Colonic mucosa (tissue), 4 donors: ENCODE data around the gene CDR2. TPM values are rescaled to one million over a fixed set of nuclear protein-coding genes. Genes with fewer than 3 reads are reported as not detected.
A peak's percentile ranks its signal among the peaks of the same experiment; 100 is the strongest.

ENCODE experiments used
- DNase-seq: peaks from one replicate; pipeline ENCODE4 v3.0.0-alpha.2; 2020
- H3K27ac ChIP-seq: fragments of 200-600 bp; one replicate; pipeline ENCODE4 v1.8.0; 2021
- H3K27me3 ChIP-seq: fragments of 200-600 bp; one replicate; pipeline ENCODE4 v1.8.0; 2021
- H3K36me3 ChIP-seq: fragments of 200-600 bp; one replicate; pipeline ENCODE4 v1.8.0; 2021
- H3K4me1 ChIP-seq: fragments of 200-600 bp; one replicate; pipeline ENCODE4 v1.8.0; 2021; ENCODE audit warnings: mild to moderate bottlenecking
- H3K4me3 ChIP-seq: fragments of 200-600 bp; one replicate; pipeline ENCODE4 v1.8.0; 2021
- H3K9ac ChIP-seq, 2 donors: one replicate each; pipeline ENCODE4 v1.7.0; 2013; ENCODE audit warnings: control low read depth in 2 of 2, low read depth in 2 of 2, low read length in 2 of 2
- H3K9me3 ChIP-seq: fragments of 200-600 bp; one replicate; pipeline ENCODE4 v1.8.0; 2021
- intact Hi-C: fragments of 100-400 bp; cut with DNase I; formaldehyde crosslinking; loops from one replicate; pipeline ENCODE4 v1.14.1; 2022
- total RNA-seq, 2 donors: library from RNA; stranded (reverse); fragmentation: NEBNext Ultra II Directional in 1 of 2; extraction: Animal tissue kit (Norgen Biotek cat#: 25700) in 1 of 2; gene quantifications; one replicate each; pipeline ENCODE4 v1.2.1, GENCODE V29; 2021
- TF ChIP-seq, protein P1 (sequence below): fragments of 200-600 bp; IDR thresholded peaks from one replicate; pipeline ENCODE4 v1.8.0; 2022; ENCODE audit warnings: antibody characterized with exemption, mild to moderate bottlenecking
- donor health status: healthy.
- donor health status: DM: no; HTN: no; CAD: no.
- donor health status: DM: no; HTN: no; CAD: no.

CDR2 gene
- total RNA-seq, 2 donors from 2014 or later = 24.0 to 31.5 TPM

DNA sequence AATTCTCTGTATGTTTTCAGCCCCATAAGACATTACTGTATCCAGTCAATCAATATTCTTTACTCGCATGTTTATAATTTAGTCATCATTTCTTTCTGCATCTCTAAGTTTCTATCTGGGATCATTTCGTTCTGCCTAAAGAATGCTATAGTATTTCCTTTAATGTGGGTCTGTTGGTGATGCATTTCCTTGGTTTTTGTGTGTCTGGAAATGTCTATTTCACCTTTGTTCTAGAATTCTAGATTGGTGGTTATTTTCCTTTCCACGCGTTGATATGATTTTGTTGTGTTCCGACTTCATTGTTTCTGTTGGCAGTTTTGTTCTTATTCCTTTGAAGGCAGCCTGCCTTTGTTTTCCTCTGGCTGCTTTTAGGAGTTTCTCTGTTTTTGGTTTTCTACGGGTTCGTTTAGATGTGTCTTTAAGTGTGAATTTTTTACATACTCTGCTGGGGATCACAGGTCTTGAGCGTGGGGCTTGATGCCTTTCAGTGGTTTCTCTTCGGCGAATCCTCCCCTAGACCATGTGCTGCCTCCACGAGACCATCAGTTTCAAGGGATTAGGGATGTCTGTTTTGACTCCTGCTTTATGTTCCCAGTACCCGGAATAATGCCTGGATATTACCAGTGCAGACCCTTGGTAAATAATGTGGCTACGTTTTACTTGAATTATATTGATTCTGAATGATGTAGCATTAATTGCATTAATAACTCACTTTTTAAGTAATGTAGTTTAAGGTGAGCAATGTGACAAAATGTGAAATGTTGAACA lies 53.7 kb downstream of the CDR2 start:
- Histone ChIP-seq H3K36me3 (peaks cover 4% of the 10 kb centered on the region), H3K4me1 (no peaks in the 10 kb centered on the region), H3K4me3 (no peak overlapping the region), H3K9me3 (no peaks in the 10 kb centered on the region), H3K27ac (no peak overlapping the region), H3K9ac (no peak overlapping the region), H3K27me3 (no peaks in the 10 kb centered on the region)
- TF ChIP-seq, protein P1, sequence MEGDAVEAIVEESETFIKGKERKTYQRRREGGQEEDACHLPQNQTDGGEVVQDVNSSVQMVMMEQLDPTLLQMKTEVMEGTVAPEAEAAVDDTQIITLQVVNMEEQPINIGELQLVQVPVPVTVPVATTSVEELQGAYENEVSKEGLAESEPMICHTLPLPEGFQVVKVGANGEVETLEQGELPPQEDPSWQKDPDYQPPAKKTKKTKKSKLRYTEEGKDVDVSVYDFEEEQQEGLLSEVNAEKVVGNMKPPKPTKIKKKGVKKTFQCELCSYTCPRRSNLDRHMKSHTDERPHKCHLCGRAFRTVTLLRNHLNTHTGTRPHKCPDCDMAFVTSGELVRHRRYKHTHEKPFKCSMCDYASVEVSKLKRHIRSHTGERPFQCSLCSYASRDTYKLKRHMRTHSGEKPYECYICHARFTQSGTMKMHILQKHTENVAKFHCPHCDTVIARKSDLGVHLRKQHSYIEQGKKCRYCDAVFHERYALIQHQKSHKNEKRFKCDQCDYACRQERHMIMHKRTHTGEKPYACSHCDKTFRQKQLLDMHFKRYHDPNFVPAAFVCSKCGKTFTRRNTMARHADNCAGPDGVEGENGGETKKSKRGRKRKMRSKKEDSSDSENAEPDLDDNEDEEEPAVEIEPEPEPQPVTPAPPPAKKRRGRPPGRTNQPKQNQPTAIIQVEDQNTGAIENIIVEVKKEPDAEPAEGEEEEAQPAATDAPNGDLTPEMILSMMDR = no peak
- intact Hi-C loops = loop anchor here (10.0 kb wide), 2 partner anchors 94 to 1166 kb away; partner anchors contain the start of genes DNAH3 and LDAF1
- DNase-seq = no peak

DNA sequence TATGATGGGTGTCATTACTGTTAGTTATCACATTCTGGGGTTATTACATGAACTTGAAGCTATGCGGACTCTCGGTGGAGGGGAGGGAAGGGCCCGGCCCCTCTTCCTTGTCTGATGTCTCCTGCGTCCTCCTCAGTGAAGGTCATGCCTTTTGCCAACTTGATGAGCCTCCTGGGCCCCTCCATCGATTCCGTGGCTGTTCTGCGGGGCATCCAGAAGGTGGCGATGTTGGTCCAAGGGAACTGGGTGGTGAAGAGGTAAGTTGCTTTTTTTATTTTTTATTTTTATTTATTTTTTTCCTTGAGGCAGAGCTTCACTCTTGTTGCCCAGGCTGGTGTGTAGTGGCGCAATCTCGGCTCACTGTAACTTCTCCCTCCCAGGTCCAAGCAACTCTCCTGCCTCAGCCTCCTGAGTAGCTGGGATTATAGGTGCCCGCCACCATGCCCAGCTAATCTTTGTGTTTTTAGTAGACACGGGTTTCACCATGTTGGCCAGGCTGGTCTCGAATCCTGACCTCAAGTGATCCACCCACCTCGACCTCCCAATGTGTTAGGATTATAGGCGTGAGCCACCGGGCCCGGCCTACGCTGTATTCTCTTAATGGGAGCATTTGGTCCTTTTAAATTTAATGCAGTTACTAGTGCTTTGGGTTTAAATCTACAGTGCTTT lies 55.6 kb downstream of the CDR2 start:
- Histone ChIP-seq H3K36me3 (peaks cover 10% of the 10 kb centered on the region), H3K4me3 (no peak overlapping the region), H3K27ac (no peak overlapping the region), H3K27me3 (no peaks in the 10 kb centered on the region), H3K4me1 (no peaks in the 10 kb centered on the region), H3K9me3 (no peaks in the 10 kb centered on the region), H3K9ac (no peak overlapping the region)
- TF ChIP-seq, protein P1 = peak; percentile 70
- peak; percentile 56 for DNase-seq
- intact Hi-C loops = no loop called here

DNA sequence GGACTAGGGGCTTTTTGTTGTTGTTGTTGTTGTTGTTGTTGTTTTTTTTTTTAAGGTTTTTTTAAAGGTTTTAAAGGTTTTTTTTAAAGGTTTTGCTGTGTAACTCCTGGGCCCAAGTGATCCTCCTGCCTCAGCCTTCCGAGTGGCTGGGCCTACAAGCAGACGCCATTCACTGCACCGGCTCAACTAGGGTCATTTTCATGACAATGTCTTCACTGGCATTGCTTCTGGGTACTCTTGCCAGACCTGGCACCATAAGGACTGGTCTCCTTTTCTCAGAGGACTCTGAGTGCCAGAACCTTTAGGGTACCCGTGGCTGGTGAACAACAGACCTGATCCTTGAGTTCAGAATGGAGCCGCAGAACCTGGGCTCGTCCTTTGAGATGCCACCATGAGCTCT lies 56.8 kb downstream of the CDR2 start:
- no peaks in the 10 kb centered on the region for H3K4me1 ChIP-seq
- H3K36me3 ChIP-seq = peaks cover 10% of the 10 kb centered on the region
- no peaks in the 10 kb centered on the region for H3K27me3 ChIP-seq
- no peak overlapping the region for H3K9ac ChIP-seq
- TF ChIP-seq, protein P1 = no peak
- H3K4me3 ChIP-seq = no peak overlapping the region
- intact Hi-C loops = no loop called here
- no peaks in the 10 kb centered on the region for H3K9me3 ChIP-seq
- H3K27ac ChIP-seq = no peak overlapping the region
- DNase-seq = no peak

DNA sequence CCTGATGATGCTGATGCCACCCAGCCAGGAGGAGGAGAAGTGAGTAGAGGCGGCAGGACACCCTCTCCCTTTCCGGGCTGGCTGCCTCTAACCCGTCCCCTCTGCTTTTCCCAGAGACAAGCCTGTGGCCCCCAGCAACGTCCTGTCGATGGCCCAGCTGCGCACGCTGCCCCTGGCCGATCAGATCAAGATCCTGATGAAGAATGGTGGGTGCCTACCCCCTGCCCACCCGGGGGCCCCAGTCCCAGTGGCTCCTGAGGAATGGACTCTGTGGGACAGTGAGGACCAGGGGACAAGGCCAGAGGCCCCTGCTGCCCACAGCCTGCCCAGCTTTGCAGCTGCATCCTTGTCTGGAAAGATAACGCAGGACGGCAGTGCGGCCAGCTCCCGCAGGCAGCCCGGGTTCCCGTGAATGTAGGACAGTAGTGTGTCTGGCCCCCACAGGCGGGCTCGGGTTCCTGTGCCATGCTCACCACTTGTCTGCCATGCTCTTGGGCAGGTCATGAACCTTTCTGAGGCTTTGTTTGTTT lies 57.4 kb downstream of the CDR2 start:
- no peak overlapping the region for H3K4me3 ChIP-seq
- no peaks in the 10 kb centered on the region for H3K27me3 ChIP-seq
- H3K9me3 ChIP-seq = no peaks in the 10 kb centered on the region
- H3K4me1 ChIP-seq = no peaks in the 10 kb centered on the region
- TF ChIP-seq, protein P1 = no peak
- no peak overlapping the region for H3K27ac ChIP-seq
- intact Hi-C loops = no loop called here
- no peak overlapping the region for H3K9ac ChIP-seq
- peaks cover 10% of the 10 kb centered on the region for H3K36me3 ChIP-seq
- DNase-seq = no peak

DNA sequence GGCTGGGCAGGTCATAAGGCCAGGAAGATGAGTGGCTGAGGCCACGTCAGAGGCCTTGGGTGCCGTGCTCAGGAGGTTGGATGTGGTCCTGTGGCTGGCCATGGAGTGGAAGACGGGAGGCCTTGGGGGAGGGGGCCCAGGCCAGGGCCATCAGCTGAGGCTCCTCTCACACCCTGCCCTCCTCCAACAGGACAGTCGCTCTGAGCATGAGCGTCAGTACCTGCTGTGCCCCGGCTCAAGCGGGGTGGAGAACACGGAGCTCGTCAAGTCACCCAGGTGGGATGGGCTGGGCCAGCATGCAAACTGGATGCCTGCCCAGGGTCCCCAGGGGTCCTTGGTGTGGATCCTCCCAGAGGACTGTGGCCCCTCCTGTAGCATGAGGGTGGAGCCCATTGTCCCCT lies 58.0 kb downstream of the CDR2 start:
- H3K4me3 ChIP-seq = no peak overlapping the region
- H3K9me3 ChIP-seq = no peaks in the 10 kb centered on the region
- intact Hi-C loops = no loop called here
- TF ChIP-seq, protein P1 = no peak
- no peak for DNase-seq
- no peak overlapping the region for H3K27ac ChIP-seq
- H3K9ac ChIP-seq = no peak overlapping the region
- peaks cover 10% of the 10 kb centered on the region for H3K36me3 ChIP-seq
- H3K27me3 ChIP-seq = no peaks in the 10 kb centered on the region
- H3K4me1 ChIP-seq = no peaks in the 10 kb centered on the region
